ENCODE data around the gene LRCH1.

DNA sequence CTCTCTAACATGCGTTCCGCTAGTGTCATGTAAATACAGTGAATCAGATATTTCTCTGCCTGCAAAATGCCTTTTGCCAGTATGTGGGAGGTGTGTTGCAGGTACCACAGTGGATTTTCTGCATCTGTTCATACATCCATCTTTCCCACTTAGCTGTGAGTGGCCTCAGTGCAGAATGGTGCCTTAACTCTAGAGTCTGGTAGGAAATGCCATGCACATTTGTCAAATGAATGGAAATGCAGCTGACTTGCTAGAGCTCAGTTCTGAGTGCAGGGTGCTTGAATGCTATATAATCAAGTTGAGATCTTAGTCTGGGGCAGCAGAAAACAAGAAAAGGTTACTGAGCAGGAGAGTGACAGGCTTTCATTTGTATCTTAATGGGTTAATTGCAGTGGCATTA, 68.2 kb downstream of the LRCH1 start:
- TF ChIP-seq CTCF (IDR thresholded peaks at IDR 0.05) (no peak), POLR2A (IDR thresholded peaks at IDR 0.05) (no peak)
